K562 (cell line): ENCODE data around the gene EDARADD. TPM values are rescaled to one million over a fixed set of nuclear protein-coding genes. Genes with fewer than 3 reads are reported as not detected.

Source experiments
- ETV5 ChIP-seq: sonication (generic); formaldehyde crosslinking; IDR thresholded peaks from 2 replicates; pipeline ENCODE4 v1.4.0; 2020; ENCODE audit warnings: low read depth, mild to moderate bottlenecking, missing genetic modification reagents
- HNRNPLL ChIP-seq: fragments of 200-400 bp; formaldehyde crosslinking; IDR thresholded peaks from 2 replicates; pipeline ENCODE4 v1.6.1; 2017; ENCODE audit warnings: low read length, low read depth, mild to moderate bottlenecking; ENCODE audit not compliant: poor library complexity, severe bottlenecking
- L3MBTL2 ChIP-seq: fragments of 450-650 bp; IDR thresholded peaks from 2 replicates; pipeline ENCODE4 v1.6.1; 2016; ENCODE audit warnings: mild to moderate bottlenecking, moderate library complexity
- LEF1 ChIP-seq: fragments of 450-650 bp; IDR thresholded peaks from 2 replicates; pipeline ENCODE4 v1.6.1; 2016; ENCODE audit warnings: mild to moderate bottlenecking
- NEUROD1 ChIP-seq: fragments of 150-350 bp; IDR thresholded peaks from 2 replicates; pipeline ENCODE4 v1.6.1; 2014; ENCODE audit warnings: borderline replicate concordance, low read length, low read depth; ENCODE audit not compliant: partially characterized antibody
- RHOXF2B ChIP-seq: fragments of 250-450 bp; sonication (Bioruptor Pico); conservative IDR thresholded peaks from 2 replicates; pipeline ENCODE4 v1.5.1; 2021
- RNF219 ChIP-seq: fragments of 250-450 bp; sonication (Bioruptor Pico); IDR thresholded peaks from 2 replicates; pipeline ENCODE4 v1.5.0; 2022; ENCODE audit warnings: mild to moderate bottlenecking
- RREB1 ChIP-seq: fragments of 250-450 bp; sonication (Bioruptor Pico); IDR thresholded peaks from 2 replicates; pipeline ENCODE4 v1.4.0; 2020
- SP1 ChIP-seq: sonication (generic); formaldehyde crosslinking; IDR thresholded peaks from 2 replicates; pipeline ENCODE4 v1.8.1; 2022; ENCODE audit warnings: mild to moderate bottlenecking, missing genetic modification reagents
- STAT5B ChIP-seq: fragments of 250-450 bp; sonication (Bioruptor Pico); IDR thresholded peaks from 2 replicates; pipeline ENCODE4 v1.8.0; 2021; ENCODE audit warnings: mild to moderate bottlenecking, inconsistent platforms
- TFAM ChIP-seq: fragments of 250-450 bp; sonication (Bioruptor Pico); conservative IDR thresholded peaks from 2 replicates; pipeline ENCODE4 v1.5.0; 2021; ENCODE audit warnings: mild to moderate bottlenecking, moderate library complexity
- ZBTB1 ChIP-seq: sonication (generic); formaldehyde crosslinking; IDR thresholded peaks from 2 replicates; pipeline ENCODE4 v1.8.1; 2023; ENCODE audit warnings: missing genetic modification reagents, low read depth, mild to moderate bottlenecking, borderline replicate concordance
- ZBTB43 ChIP-seq: sonication (generic); formaldehyde crosslinking; IDR thresholded peaks from 2 replicates; pipeline ENCODE4 v1.8.0; 2023; ENCODE audit warnings: mild to moderate bottlenecking, missing genetic modification reagents
- ZNF197 ChIP-seq: fragments of 200-800 bp; sonication (Bioruptor generic); IDR thresholded peaks from 2 replicates; pipeline ENCODE4 v1.6.1; 2016; ENCODE audit warnings: low read depth, missing genetic modification characterization, missing compliant biosample characterization
- ZNF583 ChIP-seq: fragments of 250-450 bp; sonication (Bioruptor Pico); IDR thresholded peaks from 2 replicates; pipeline ENCODE4 v1.4.0; 2020
- polyA plus RNA-seq, 8 experiments: library from polyadenylated mRNA; depleted of rRNA in 4 of 8; stranded (reverse) in 5 of 8; unstranded in 3 of 8; fragments of >200 nt; fragmentation: Nextera tagmentation in 2 of 8; fragmentation: Illumina TruSeq in 1 of 8; extraction: Ambion mirVana in 2 of 8; extraction: Trizol in 1 of 8; gene quantifications; 2 replicates each; pipeline versions ENCODE4 v1.2.1 to v1.2.3, GENCODE V29; 2011 to 2014; ENCODE audit warnings: inconsistent platforms in 1 of 8, missing spikeins in 1 of 8
- total RNA-seq, 7 experiments: library from RNA; depleted of rRNA in 6 of 7; stranded (reverse); fragments of >200 nt in 6 of 7; fragmentation: Illumina TruSeq in 2 of 7; extraction: Trizol in 2 of 7; gene quantifications; 2 replicates each; pipeline versions ENCODE4 v1.2.1 to v1.2.3, GENCODE V29; 2011 to 2021; ENCODE audit warnings: low replicate concordance in 1 of 7
- TF ChIP-seq, protein P1 (sequence below): fragments of 450-650 bp; IDR thresholded peaks from 2 replicates; pipeline ENCODE4 v1.6.1; 2016; ENCODE audit warnings: missing biosample characterization, missing genetic modification characterization

EDARADD gene
- total and polyA plus RNA-seq, 9 of the 15 experiments (the other 6 are each of a cell fraction or from before 2014, with no cell fraction given) = 0.46 to 32.4 (median 20.6) TPM

DNA sequence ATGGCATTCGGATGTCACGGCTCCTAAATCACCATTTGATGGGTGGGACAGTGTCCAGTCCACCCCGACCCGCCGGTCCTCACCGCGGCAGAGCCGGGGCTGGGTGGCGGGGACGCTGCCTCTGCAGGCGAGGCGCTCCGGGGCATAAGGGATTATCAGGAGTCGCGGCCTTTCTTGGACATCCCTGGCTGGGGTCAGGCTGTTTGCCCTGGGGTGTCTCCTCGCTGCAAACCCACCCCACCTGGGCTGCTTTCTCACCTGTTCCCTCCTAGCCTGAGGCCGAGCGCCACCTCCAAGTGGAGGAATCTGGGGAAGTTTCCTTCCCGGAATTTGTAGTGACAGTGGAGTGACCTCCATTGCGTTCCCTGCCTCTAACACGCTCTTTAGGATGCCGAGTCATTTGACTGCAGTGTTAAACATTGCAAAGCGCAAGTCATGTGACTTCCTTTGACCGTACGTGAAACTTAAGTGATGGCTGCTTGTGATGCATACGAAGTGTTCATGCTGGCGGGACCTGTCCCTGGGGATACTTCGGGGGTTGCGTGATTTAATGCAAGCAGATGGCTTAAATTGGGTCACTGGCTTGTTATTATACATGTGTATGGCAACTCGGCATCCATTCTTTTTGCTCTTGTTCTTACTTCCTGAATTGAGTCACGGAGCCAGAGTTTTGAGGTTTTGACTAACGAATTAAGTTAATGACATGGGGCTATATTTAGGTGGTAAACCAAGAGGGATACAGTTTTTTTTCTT is 130.2 kb downstream of the EDARADD start (continued):
- TF ChIP-seq, protein P1, sequence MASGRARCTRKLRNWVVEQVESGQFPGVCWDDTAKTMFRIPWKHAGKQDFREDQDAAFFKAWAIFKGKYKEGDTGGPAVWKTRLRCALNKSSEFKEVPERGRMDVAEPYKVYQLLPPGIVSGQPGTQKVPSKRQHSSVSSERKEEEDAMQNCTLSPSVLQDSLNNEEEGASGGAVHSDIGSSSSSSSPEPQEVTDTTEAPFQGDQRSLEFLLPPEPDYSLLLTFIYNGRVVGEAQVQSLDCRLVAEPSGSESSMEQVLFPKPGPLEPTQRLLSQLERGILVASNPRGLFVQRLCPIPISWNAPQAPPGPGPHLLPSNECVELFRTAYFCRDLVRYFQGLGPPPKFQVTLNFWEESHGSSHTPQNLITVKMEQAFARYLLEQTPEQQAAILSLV = no peak
- TF ChIP-seq SP1 (CRISPR knock-in tag) (no peak), STAT5B (no peak), RREB1 (CRISPR knock-in tag) (peak; percentile 63; the same call in 1 of the 2 replicates), TFAM (CRISPR knock-in tag) (no peak), NEUROD1 (peak; percentile 26), ETV5 (peak; percentile 50), L3MBTL2 (peak; percentile 80), ZBTB1 (CRISPR knock-in tag) (no peak), ZBTB43 (peak; percentile 89; the same call in 1 of the 2 replicates), ZNF583 (peak; percentile 34; the same call in 1 of the 2 replicates), RNF219 (CRISPR knock-in tag) (no peak), RHOXF2B (CRISPR knock-in tag) (0 out of 2 replicates have a peak, but pooled peaks have one; percentile 49), HNRNPLL (no peak), LEF1 (peak; percentile 35; the same call in 1 of the 2 replicates), ZNF197 (CRISPR knock-in tag) (no peak)
